ENCODE data around the gene RBM5.

Gene RBM5

GRCh38 chr3:50138266-50139200 lies 49.8 kb downstream of the RBM5 start:
- DNase-seq (ENCODE audit: low read depth in 2 of 2): no peak

- no peak for DNase-seq (ENCODE audit: low read depth in 2 of 2)
These were observed 50.6 kb downstream of the RBM5 start for GRCh38 chr3:50139308-50139707.

GRCh38 chr3:50139718-50140423 lies 51.2 kb downstream of the RBM5 start:
- no peak for DNase-seq (ENCODE audit: low read depth in 2 of 2)

- DNase-seq (ENCODE audit: low read depth in 2 of 2): no peak
These were observed 52.3 kb downstream of the RBM5 start for GRCh38 chr3:50140990-50141389.

- no peak for DNase-seq (ENCODE audit: low read depth in 2 of 2)
These were observed 57.7 kb downstream of the RBM5 start for GRCh38 chr3:50146316-50146901.

GRCh38 chr3:50147016-50147415 lies 58.3 kb downstream of the RBM5 start:
- DNase-seq (ENCODE audit: low read depth in 2 of 2): no peak

- no peak for DNase-seq (ENCODE audit: low read depth in 2 of 2)
These were observed 58.7 kb downstream of the RBM5 start for GRCh38 chr3:50147447-50147846.

GRCh38 chr3:50147861-50148260 lies 59.1 kb downstream of the RBM5 start:
- no peak for DNase-seq (ENCODE audit: low read depth in 2 of 2)

- DNase-seq (ENCODE audit: low read depth in 2 of 2): no peak
These were observed 61.7 kb downstream of the RBM5 start for GRCh38 chr3:50150404-50150750.

- no peak for DNase-seq (ENCODE audit: low read depth in 2 of 2)
These were observed 62.4 kb downstream of the RBM5 start for GRCh38 chr3:50150863-50151686.

- DNase-seq (ENCODE audit: low read depth in 2 of 2): no peak
These were observed 63.0 kb downstream of the RBM5 start for GRCh38 chr3:50151728-50152127.

- DNase-seq (ENCODE audit: low read depth in 2 of 2): no peak
These were observed 65.2 kb downstream of the RBM5 start for GRCh38 chr3:50153782-50154475.

GRCh38 chr3:50154476-50154839 lies 65.7 kb downstream of the RBM5 start:
- DNase-seq (ENCODE audit: low read depth in 2 of 2): no peak

GRCh38 chr3:50154840-50155490 lies 66.2 kb downstream of the RBM5 start, which contains the start of gene SEMA3F:
TSS of gene SEMA3F (plus strand) at chr3:50155324. CDS start at chr3:50159623, 4,299 bp downstream.
- peak; percentile 33 to 43 for DNase-seq (ENCODE audit: low read depth in 2 of 2)

GRCh38 chr3:50155491-50155878 lies 66.8 kb downstream of the RBM5 start:
- DNase-seq (ENCODE audit: low read depth in 2 of 2): no peak

GRCh38 chr3:50155891-50156290 lies 67.2 kb downstream of the RBM5 start:
- DNase-seq (ENCODE audit: low read depth in 2 of 2): no peak

GRCh38 chr3:50156549-50157493 lies 68.1 kb downstream of the RBM5 start:
- no peak for DNase-seq (ENCODE audit: low read depth in 2 of 2)

- DNase-seq (ENCODE audit: low read depth in 2 of 2): no peak
These were observed 69.3 kb downstream of the RBM5 start for GRCh38 chr3:50157827-50158529.
